Posterior vena cava (tissue), 2 donors: ENCODE measurements around the gene MYH11. TPM values are rescaled to one million over a fixed set of nuclear protein-coding genes. Genes with fewer than 3 reads are reported as not detected.
"Not testable (repeated sequence)": the region's sequence is repeated elsewhere in the genome, so short reads cannot be mapped to it uniquely, and the experiment has no call there.

Experiments used
- DNase-seq: peaks from one replicate; pipeline ENCODE4 v3.0.0-alpha.2; 2020; ENCODE audit warnings: low spot score
- intact Hi-C, 2 donors: fragments of 100-400 bp; cut with DNase I; formaldehyde crosslinking; loops; one replicate each; pipeline versions ENCODE4 v1.14.1 to v1.14.2; 2022 to 2023
- total RNA-seq, 2 donors: library from RNA; stranded (reverse); fragmentation: NEBNext Ultra II Directional; extraction: Animal tissue kit (Norgen Biotek cat#: 25700); gene quantifications; one replicate each; pipeline ENCODE4 v1.2.1, GENCODE V29; 2021
- donor health status: DM: yes; HTN: yes; CAD: no.
- donor health status: DM: yes; HTN: yes; CAD: no.

The MYH11 gene
- total RNA-seq, 2 donors from 2014 or later: 1,932 to 2,544 TPM

GRCh38 chr16:15822957-15823356 is 33.9 kb downstream of the MYH11 start:
- DNase-seq: no peak
- intact Hi-C loops: no loop called here

- DNase-seq: no peak
- intact Hi-C loops: no loop called here
These were observed 36.0 kb downstream of the MYH11 start for GRCh38 chr16:15820837-15821236.

GRCh38 chr16:15819046-15819445 is 37.8 kb downstream of the MYH11 start:
- intact Hi-C loops: no loop called here
- DNase-seq: no peak

GRCh38 chr16:15817446-15817845 is 39.4 kb downstream of the MYH11 start:
- intact Hi-C loops: no loop called here
- DNase-seq: no peak

GRCh38 chr16:15816228-15816627 is 40.6 kb downstream of the MYH11 start:
- DNase-seq: no peak
- intact Hi-C loops: no loop called here

GRCh38 chr16:15812401-15812750 is 44.5 kb downstream of the MYH11 start:
- intact Hi-C loops: not testable (repeated sequence)

GRCh38 chr16:15811481-15812400 is 45.1 kb downstream of the MYH11 start:
- no peak for DNase-seq
- intact Hi-C loops: no loop called here

More at GRCh38 chr16:15812401-15812750, 44.5 kb downstream of the MYH11 start:
- not testable (repeated sequence) for DNase-seq

GRCh38 chr16:15810949-15811348 is 45.9 kb downstream of the MYH11 start:
- DNase-seq: no peak
- intact Hi-C loops: no loop called here

GRCh38 chr16:15810411-15810810 is 46.4 kb downstream of the MYH11 start:
- no peak for DNase-seq
- intact Hi-C loops: no loop called here

- DNase-seq, intact Hi-C loops: not testable (repeated sequence)
These were observed 47.5 kb downstream of the MYH11 start for GRCh38 chr16:15809297-15809696.

GRCh38 chr16:15808071-15808470 is 48.8 kb downstream of the MYH11 start:
- DNase-seq: no peak
- intact Hi-C loops: no loop called here

- intact Hi-C loops: no loop called here
- peak; percentile 83 for DNase-seq
These were observed 49.2 kb downstream of the MYH11 start for GRCh38 chr16:15807603-15808009.

GRCh38 chr16:15803618-15804017 is 53.2 kb downstream of the MYH11 start:
- peak; percentile 62 for DNase-seq
- intact Hi-C loops: no loop called here

- no peak for DNase-seq
These were observed 56.9 kb downstream of the MYH11 start for GRCh38 chr16:15799851-15800495.

GRCh38 chr16:15798671-15799070 is 58.2 kb downstream of the MYH11 start:
- intact Hi-C loops: loop anchor here in 1 of 2 donors (10.0 kb wide), 1 partner anchor 46 kb away; no protein-coding TSS in a partner anchor
- no peak for DNase-seq

More at GRCh38 chr16:15799851-15800495, 56.9 kb downstream of the MYH11 start:
- intact Hi-C loops: loop anchor here in 1 of 2 donors (10.0 kb wide), 1 partner anchor 45 kb away; no protein-coding TSS in a partner anchor

GRCh38 chr16:15796885-15797284 is 59.9 kb downstream of the MYH11 start:
- intact Hi-C loops: loop anchor here in 1 of 2 donors (10.0 kb wide), 1 partner anchor 48 kb away; no protein-coding TSS in a partner anchor
- no peak for DNase-seq

GRCh38 chr16:15795615-15796014 is 61.2 kb downstream of the MYH11 start:
- DNase-seq: peak; percentile 5
- intact Hi-C loops: loop anchor here in 1 of 2 donors (10.0 kb wide), 1 partner anchor 49 kb away; no protein-coding TSS in a partner anchor

GRCh38 chr16:15792563-15792971 is 64.3 kb downstream of the MYH11 start:
- DNase-seq: peak; percentile 9
- intact Hi-C loops: loop anchor here in 1 of 2 donors (10.0 kb wide), 1 partner anchor 52 kb away; no protein-coding TSS in a partner anchor

- intact Hi-C loops: loop anchor here in 1 of 2 donors (10.0 kb wide), 1 partner anchor 54 kb away; no protein-coding TSS in a partner anchor
- peak; percentile 54 for DNase-seq
These were observed 66.4 kb downstream of the MYH11 start for GRCh38 chr16:15790458-15790857.

- peak; percentile 51 for DNase-seq
- intact Hi-C loops: loop anchor here in 1 of 2 donors (10.0 kb wide), 1 partner anchor 55 kb away; no protein-coding TSS in a partner anchor
These were observed 67.0 kb downstream of the MYH11 start for GRCh38 chr16:15789816-15790215.
